Fibroblast of gingiva (primary cell): ENCODE measurements around the gene CHRM2.

Source experiments
- DNase-seq: peaks from one replicate; pipeline ENCODE4 v3.0.0-alpha.2; 2011; ENCODE audit warnings: low read depth

The CHRM2 gene

DNA sequence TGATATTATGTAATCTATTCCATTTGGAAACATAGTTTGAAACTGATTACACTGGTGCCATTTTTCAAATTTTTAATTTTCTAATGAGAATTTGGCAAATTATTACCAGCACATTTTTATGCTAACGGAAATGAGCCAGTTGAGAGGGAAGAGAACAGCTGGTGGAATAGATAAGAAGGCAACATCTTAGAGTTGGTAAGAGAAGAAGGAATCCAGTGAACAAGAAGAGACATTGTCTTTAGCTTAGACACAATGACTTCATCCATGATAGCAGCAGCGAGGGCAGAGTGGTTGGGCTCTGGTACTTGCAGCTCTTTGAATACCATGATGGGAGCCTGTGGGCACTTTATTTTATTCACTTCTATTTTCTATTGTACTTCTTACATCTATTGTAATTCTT is 89.6 kb downstream of the CHRM2 start:
- DNase-seq, result no peak

DNA sequence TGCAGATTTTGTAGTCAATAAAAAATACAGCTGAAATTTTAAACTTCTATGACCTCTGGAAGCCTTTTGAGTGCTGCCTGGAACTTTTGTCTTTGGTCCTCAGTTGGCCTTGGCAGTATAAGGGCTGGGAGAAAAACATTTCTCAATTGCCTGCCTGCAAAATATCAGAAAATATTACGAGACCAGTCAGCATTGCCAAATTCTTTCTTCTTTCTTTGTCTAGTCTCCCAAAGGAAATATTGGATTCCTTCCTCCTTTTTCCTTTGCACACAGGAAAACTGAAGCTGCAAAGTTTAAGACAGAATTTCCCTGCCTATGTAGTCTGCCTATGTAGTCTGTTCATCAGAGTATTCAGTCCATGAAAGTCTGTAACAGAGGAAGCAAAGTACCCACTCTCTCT is 95.9 kb downstream of the CHRM2 start:
- peak; percentile 55 for DNase-seq

DNA sequence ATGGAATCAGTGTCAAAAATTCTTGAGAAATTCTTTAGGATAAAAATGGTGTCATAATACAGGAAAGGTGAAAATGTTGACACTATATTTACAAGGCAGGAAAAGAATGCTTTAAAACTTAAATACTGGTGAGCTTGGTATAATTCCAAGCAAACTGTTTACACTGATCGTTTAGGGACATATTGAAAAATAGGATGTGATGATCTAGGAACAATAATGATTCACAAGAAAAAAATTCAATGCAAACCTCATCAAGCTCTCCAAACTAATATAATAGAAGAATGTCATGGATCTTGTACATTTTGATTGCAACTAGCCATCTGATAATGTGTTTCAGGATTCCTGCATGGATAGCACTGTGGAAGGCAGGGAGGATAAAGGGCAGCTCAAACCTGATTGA is 98.4 kb downstream of the CHRM2 start:
- DNase-seq, result no peak

DNA sequence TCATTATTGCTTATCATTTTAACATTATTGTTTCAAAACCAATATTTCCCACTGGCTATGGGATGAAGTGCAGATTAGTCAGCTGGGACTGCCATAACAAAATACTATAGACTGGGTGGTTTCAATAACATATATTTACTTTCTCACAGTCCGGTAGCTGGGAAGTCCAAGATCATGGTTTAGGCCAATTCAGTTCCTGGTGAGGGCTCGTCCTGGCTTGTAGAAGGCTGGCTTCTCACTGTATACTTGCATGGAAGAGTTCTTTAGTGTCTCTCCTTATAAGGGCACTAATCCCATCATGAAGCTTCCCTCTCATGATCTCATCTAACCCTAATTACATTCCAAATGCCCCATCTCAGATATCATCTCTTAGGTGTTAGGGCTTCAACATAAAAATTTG is 101.3 kb downstream of the CHRM2 start:
- no peak for DNase-seq

DNA sequence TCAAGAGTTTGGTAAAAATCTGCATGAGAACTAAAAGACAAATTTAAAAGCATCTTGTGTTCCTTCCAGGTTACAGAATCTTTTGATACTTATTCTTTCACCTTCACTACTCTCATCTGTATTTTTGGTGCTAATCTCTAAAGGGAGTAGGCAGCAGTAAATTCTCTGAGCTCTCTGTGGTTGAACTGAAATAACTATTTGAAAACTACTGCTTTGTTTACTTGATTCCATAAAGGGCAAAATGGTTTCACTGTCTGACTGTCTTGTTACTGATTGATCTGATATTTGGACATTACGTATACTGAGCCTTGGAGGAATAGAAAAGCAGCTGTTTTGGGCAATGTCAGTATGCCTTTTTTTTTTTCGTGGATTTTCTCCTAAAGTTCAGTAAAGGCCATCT is 103.3 kb downstream of the CHRM2 start:
- DNase-seq, result no peak

GRCh38 chr7:136976504-136977251 is 108.2 kb downstream of the CHRM2 start:
- DNase-seq, result peak; percentile 48

GRCh38 chr7:136993377-136993776 is 124.9 kb downstream of the CHRM2 start:
- no peak for DNase-seq

DNA sequence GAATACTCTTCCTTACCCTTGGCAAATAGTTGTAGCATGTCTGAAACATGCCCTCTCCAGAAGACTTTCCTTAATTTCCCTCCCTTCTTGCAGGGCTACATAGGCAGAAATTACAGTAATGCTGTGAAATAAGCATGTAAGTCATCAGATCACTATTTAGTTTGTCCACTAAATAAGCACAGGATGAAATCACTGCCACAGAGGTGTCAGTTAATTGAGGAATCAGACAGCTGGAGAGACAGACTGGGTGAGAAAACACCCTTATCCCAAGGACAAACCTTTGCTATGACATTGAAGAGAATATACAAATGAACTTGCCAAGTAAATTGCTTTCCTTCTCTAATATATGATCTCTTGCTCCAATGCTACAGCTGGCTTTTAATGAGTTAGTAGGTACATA is 129.3 kb downstream of the CHRM2 start:
- no peak for DNase-seq

- peak; percentile 86 for DNase-seq
These were observed 130.0 kb downstream of the CHRM2 start for GRCh38 chr7:136998495-136998894.

DNA sequence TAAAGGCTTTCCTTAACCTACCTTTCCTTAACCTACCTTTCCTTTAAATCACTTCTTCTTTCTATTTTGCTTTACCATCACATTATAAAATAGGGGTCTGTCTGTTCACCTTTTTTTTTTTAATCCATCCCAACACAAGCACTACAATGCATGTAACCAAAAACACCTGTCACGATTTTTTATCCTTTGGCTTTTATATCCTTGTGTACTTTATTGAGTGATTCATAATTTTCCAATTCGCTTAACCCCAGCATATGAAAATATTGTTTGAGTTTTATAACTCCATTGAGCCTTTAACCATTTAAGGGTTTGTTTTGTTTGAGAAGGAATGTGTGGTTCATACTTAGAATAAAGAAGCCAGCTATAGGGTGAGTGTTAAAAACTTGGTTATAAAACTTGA is 132.2 kb downstream of the CHRM2 start:
- no peak for DNase-seq

- DNase-seq, result no peak
These were observed 132.6 kb downstream of the CHRM2 start for GRCh38 chr7:137001041-137001440.

DNA sequence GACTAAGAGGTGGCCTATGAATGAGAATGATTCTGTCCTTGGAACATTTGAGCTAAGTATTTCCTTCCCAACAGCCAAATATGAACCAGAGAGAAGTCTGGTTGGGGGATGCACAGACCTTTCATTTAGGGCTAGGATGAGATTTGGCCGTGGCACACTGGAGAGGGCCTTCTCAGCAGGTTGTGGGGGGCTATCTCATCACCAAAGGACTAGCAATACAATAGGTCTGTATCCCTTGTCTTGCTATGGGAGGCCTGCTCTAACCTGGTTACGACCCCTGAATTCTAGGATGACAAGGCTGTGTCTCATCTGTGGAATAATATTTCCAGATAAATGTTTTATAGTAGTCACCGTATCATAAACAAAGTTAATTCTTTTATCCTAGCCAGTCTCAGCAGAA is 133.0 kb downstream of the CHRM2 start:
- DNase-seq, result no peak

GRCh38 chr7:137003086-137003485 is 134.6 kb downstream of the CHRM2 start:
- DNase-seq, result peak; percentile 68

DNA sequence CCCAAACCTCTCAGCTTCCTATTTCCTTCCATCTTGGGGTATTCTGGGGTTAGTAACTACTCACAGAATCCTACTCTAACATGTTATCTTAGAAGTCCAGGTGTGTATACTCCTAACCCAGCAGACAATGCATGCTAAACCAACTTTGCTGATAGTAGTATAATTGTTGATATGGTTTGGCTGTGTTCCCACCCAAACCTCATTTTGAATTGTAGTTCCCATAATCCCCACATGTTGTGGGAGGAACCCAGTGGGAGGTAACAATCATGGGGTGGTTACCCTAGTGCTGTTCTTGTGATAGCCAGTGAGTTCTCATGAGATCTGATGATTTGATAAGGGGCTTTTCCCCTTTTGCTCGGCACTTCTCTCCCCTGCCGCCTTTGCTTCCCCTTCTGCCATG is 135.1 kb downstream of the CHRM2 start:
- no peak for DNase-seq

GRCh38 chr7:137005873-137006272 is 137.4 kb downstream of the CHRM2 start:
- no peak for DNase-seq

- peak; percentile 80 for DNase-seq
These were observed 137.8 kb downstream of the CHRM2 start for GRCh38 chr7:137006293-137006692.

GRCh38 chr7:137007001-137007694 is 138.7 kb downstream of the CHRM2 start:
- peak; percentile 26 for DNase-seq

- no peak for DNase-seq
These were observed 141.0 kb downstream of the CHRM2 start for GRCh38 chr7:137009404-137009803.

DNA sequence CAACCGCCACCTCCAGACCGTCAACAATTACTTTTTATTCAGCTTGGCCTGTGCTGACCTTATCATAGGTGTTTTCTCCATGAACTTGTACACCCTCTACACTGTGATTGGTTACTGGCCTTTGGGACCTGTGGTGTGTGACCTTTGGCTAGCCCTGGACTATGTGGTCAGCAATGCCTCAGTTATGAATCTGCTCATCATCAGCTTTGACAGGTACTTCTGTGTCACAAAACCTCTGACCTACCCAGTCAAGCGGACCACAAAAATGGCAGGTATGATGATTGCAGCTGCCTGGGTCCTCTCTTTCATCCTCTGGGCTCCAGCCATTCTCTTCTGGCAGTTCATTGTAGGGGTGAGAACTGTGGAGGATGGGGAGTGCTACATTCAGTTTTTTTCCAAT is 146.6 kb downstream of the CHRM2 start:
- no peak for DNase-seq

GRCh38 chr7:137017221-137017620 is 148.8 kb downstream of the CHRM2 start:
- DNase-seq, result peak; percentile 7

DNA sequence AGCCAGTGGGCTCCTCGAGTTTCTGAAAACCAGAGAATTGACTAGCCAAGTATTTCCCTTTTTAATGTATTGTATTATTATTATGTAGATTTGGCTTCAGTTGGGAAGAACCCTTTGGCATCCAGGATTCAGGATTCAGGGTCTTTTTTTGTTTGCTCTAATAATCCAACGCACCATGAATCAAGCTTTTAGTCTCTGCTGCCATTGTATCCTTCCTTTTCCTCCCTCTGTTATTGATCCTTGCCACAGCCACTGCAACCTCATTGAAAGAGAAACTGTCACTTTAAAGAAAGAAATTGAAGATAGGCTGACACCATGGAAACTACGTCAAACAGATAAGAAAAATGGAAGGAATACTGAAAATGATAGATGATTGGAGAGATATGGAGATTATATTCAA is 150.0 kb downstream of the CHRM2 start:
- DNase-seq, result no peak

DNA sequence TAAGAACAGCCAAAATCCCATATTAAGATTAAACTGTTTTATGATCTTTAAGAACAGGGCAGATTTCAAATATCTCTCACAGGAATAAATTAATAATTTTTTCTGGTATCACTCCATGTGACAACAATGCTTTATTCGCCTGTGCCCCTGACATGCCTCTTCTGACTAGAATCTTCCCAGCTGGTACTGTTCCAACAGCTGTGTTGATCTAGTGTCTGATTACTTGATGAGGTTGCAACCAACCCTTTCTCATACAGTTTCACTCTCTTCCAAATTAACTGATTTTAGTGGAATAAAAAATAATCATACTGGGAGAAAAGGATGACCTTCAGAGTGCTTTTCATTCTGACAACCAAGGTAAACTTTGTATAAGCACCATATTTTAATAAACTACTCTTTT is 151.9 kb downstream of the CHRM2 start:
- peak; percentile 30 for DNase-seq

DNA sequence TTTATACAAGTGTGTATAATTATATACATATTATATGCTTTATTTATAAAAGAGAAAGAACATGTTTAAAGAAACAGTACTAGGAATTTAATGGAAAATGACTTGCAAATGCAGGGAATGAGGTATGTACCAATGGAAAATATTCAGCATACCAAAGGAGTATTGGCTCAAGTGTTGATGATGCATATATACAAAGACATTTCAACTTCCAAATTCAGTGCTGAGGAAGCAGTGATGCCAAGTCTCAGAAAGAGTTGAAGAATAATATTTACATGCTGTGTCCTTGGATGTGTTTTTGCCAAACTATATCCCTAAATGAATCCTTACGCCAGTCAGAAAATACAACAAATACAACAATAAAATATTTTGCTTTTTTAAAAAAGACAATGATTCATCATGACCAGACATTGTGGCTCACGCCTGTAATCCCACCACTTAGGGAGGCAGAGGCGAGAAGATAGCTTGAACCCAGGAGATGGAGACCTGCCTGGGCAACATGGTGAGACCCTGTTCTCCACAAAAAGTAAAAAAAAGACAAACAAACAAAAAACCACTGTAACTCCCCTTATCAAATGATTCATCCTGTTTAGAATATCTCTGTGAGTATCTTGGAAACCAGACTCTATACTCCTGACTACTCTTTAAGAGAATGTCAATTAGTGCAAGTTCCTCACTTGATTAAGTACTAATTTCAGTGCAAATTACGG is 157.2 kb downstream of the CHRM2 start:
- peak; percentile 97 for DNase-seq
